Peyer's patch (tissue), 4 donors: ENCODE results near the gene OR1D5.

Experiments
- POLR2A ChIP-seq, 2 donors: fragments of 450-650 bp; IDR thresholded peaks; one replicate each; pipeline ENCODE4 v1.5.1; 2017; ENCODE audit warnings: antibody characterized with exemption in 2 of 2, mild to moderate bottlenecking in 2 of 2, moderate library complexity in 2 of 2
- TF ChIP-seq, protein P1 (sequence below), 6 experiments: fragments of 450-650 bp in 4 of 6; fragments of 200-600 bp in 2 of 6; sonication (generic) in 1 of 6; IDR thresholded peaks; one replicate each; pipeline ENCODE4 v1.5.1; 2017 to 2019; ENCODE audit warnings: antibody characterized with exemption in 6 of 6, mild to moderate bottlenecking in 3 of 6, moderate library complexity in 1 of 6

DNA sequence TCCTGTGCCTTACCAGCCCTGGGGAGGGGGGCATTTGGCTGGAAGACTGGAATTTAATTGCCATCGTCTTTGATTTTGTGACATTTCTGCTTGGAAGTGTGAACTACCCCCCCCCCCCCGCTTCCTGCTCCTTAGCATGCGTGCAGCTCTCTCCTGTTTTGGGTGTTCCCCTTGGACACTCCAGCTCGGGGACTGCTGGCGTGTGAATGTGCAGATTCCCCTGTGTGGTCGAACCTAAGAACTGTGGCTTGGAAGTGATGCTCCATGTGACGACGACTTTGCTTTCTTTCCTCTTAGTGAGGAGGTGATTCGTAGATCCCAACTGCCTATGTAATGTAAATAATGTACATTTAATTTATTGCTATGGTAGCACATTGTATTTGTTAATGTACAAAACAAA is 26.1 kb downstream of the OR1D5 start:
- no peak for TF ChIP-seq POLR2A (IDR thresholded peaks at IDR 0.05)
- TF ChIP-seq, protein P1, sequence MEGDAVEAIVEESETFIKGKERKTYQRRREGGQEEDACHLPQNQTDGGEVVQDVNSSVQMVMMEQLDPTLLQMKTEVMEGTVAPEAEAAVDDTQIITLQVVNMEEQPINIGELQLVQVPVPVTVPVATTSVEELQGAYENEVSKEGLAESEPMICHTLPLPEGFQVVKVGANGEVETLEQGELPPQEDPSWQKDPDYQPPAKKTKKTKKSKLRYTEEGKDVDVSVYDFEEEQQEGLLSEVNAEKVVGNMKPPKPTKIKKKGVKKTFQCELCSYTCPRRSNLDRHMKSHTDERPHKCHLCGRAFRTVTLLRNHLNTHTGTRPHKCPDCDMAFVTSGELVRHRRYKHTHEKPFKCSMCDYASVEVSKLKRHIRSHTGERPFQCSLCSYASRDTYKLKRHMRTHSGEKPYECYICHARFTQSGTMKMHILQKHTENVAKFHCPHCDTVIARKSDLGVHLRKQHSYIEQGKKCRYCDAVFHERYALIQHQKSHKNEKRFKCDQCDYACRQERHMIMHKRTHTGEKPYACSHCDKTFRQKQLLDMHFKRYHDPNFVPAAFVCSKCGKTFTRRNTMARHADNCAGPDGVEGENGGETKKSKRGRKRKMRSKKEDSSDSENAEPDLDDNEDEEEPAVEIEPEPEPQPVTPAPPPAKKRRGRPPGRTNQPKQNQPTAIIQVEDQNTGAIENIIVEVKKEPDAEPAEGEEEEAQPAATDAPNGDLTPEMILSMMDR (IDR thresholded peaks at IDR 0.05) = no peak
